SU-DHL-6 (cell line): Measurements from ENCODE around the gene SLC25A13.

Source experiments
- CTCF ChIP-seq: fragments of 200-600 bp; sonication (generic); IDR thresholded peaks from one replicate; pipeline ENCODE4 v1.5.1; 2017; ENCODE audit warnings: antibody characterized with exemption, mild to moderate bottlenecking, low read length, moderate library complexity; ENCODE audit not compliant: insufficient read depth, poor library complexity, severe bottlenecking
- EZH2phosphoT487 ChIP-seq: fragments of 200-600 bp; sonication (generic), shearing (Covaris generic); conservative IDR thresholded peaks from 2 replicates; pipeline ENCODE4 v1.6.1; 2018; ENCODE audit warnings: mild to moderate bottlenecking, antibody characterized with exemption, low read length, moderate library complexity, mixed read lengths

GRCh38 chr7:96085953-96086352 lies 235.9 kb downstream of the SLC25A13 start:
- TF ChIP-seq CTCF (no peak), EZH2phosphoT487 (no peak)
